ENCODE results near the gene ZBTB40. TPM values are rescaled to one million over a fixed set of nuclear protein-coding genes. Genes with fewer than 3 reads are reported as not detected.

ZBTB40 gene
- total RNA-seq, 1 donor from 2014 or later: 15.3 TPM

DNA sequence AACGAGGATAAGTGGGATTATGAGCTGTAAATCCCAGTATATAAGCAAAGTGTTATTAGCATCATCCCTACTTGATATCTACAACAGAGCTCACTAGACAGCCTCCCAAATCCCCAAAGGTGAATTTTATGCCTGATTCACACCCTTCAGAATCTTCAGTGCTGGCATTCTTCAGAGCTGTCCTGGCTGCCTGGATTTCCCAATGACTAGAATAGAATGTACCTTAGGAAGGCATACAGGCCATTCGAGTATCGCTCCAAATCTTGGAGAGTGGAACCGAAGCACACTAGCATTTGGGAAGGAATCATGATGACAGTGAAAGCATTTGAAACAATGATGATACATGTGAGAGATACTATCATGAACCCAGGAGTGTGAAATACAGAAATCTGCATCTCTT, 22.3 kb downstream of the ZBTB40 start:
- Histone ChIP-seq H2AFZ (ENCODE audit: low read depth, low read length) (no peak overlapping the region), H3K27me3 (ENCODE audit: insufficient read depth, low read length) (no peaks in the 10 kb centered on the region), H3K4me3 (ENCODE audit: insufficient read depth, low read depth, low read length) (no peak overlapping the region), H3K79me2 (ENCODE audit: insufficient read depth, low read length) (peaks cover 44% of the 10 kb centered on the region), H4K20me1 (ENCODE audit: insufficient read depth, low read length) (peaks cover 64% of the 10 kb centered on the region), H3K4me1 (ENCODE audit: insufficient read depth, low read length) (no peaks in the 10 kb centered on the region), H3K9ac (ENCODE audit: low read length) (no peak overlapping the region), H3K4me2 (ENCODE audit: low read length) (no peak overlapping the region), H3K27ac (ENCODE audit: low read depth, low read length) (no peak overlapping the region), H3K36me3 (ENCODE audit: insufficient read depth, low read length) (no peaks in the 10 kb centered on the region), H3K9me3 (ENCODE audit: insufficient read depth, low read depth, low read length) (no peaks in the 10 kb centered on the region)
- no peak overlapping the region for H3K4me3 Mint-ChIP-seq (ENCODE audit: unreplicated experiment)
- peaks cover 1% of the 10 kb centered on the region for H3K36me3 Mint-ChIP-seq (ENCODE audit: low read depth, unreplicated experiment)
- peaks cover 10% of the 10 kb centered on the region for H3K4me1 Mint-ChIP-seq (ENCODE audit: low read depth, unreplicated experiment)
- TF ChIP-seq, protein P1, sequence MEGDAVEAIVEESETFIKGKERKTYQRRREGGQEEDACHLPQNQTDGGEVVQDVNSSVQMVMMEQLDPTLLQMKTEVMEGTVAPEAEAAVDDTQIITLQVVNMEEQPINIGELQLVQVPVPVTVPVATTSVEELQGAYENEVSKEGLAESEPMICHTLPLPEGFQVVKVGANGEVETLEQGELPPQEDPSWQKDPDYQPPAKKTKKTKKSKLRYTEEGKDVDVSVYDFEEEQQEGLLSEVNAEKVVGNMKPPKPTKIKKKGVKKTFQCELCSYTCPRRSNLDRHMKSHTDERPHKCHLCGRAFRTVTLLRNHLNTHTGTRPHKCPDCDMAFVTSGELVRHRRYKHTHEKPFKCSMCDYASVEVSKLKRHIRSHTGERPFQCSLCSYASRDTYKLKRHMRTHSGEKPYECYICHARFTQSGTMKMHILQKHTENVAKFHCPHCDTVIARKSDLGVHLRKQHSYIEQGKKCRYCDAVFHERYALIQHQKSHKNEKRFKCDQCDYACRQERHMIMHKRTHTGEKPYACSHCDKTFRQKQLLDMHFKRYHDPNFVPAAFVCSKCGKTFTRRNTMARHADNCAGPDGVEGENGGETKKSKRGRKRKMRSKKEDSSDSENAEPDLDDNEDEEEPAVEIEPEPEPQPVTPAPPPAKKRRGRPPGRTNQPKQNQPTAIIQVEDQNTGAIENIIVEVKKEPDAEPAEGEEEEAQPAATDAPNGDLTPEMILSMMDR (IDR thresholded peaks at IDR 0.05; ENCODE audit: insufficient read depth, low read depth, low read length): no peak
- TF ChIP-seq EZH2 (IDR thresholded peaks at IDR 0.05; ENCODE audit: insufficient read depth, low read length): no peak
- H3K27me3 Mint-ChIP-seq (ENCODE audit: low read depth, unreplicated experiment): no peaks in the 10 kb centered on the region
- FAIRE-seq (no peak), DNase-seq (ENCODE audit: low read depth) (no peak)
- H3K9me3 Mint-ChIP-seq (ENCODE audit: unreplicated experiment): no peaks in the 10 kb centered on the region
- H3K27ac Mint-ChIP-seq (ENCODE audit: unreplicated experiment): no peak overlapping the region

DNA sequence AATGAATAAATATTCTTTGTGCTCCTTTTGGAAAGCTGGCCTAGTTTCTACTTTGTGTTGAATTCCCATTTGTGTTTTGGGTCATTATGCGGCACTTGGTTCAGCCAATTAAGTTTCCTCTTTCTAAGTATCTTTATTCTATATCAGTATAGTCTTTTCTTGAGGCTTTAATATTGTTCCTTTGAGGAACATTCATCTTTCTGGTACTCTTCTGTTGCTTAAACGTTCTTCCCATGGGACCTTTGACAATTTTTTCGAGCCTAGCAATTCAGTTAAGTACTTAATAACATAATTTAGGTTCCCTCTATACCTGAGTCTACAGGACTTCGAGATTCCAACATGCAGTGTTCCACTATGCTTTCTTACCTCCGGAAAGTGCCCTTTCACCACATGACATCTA, 24.9 kb downstream of the ZBTB40 start:
- Mint-ChIP-seq H3K27ac (ENCODE audit: unreplicated experiment) (no peak overlapping the region), H3K9me3 (ENCODE audit: unreplicated experiment) (no peaks in the 10 kb centered on the region), H3K27me3 (ENCODE audit: low read depth, unreplicated experiment) (no peaks in the 10 kb centered on the region), H3K4me1 (ENCODE audit: low read depth, unreplicated experiment) (peaks cover 4% of the 10 kb centered on the region), H3K36me3 (ENCODE audit: low read depth, unreplicated experiment) (peaks cover 1% of the 10 kb centered on the region), H3K4me3 (ENCODE audit: unreplicated experiment) (no peak overlapping the region)
- Histone ChIP-seq H3K4me3 (ENCODE audit: insufficient read depth, low read depth, low read length) (no peak overlapping the region), H3K4me1 (ENCODE audit: insufficient read depth, low read length) (no peaks in the 10 kb centered on the region), H3K4me2 (ENCODE audit: low read length) (no peak overlapping the region), H3K36me3 (ENCODE audit: insufficient read depth, low read length) (no peaks in the 10 kb centered on the region), H2AFZ (ENCODE audit: low read depth, low read length) (no peak overlapping the region), H4K20me1 (ENCODE audit: insufficient read depth, low read length) (peaks cover 46% of the 10 kb centered on the region), H3K27ac (ENCODE audit: low read depth, low read length) (no peak overlapping the region), H3K9me3 (ENCODE audit: insufficient read depth, low read depth, low read length) (no peaks in the 10 kb centered on the region), H3K9ac (ENCODE audit: low read length) (no peak overlapping the region), H3K79me2 (ENCODE audit: insufficient read depth, low read length) (peaks cover 32% of the 10 kb centered on the region), H3K27me3 (ENCODE audit: insufficient read depth, low read length) (no peaks in the 10 kb centered on the region)
- DNase-seq (ENCODE audit: low read depth) (no peak), FAIRE-seq (no peak)
- TF ChIP-seq, protein P1 (IDR thresholded peaks at IDR 0.05; ENCODE audit: insufficient read depth, low read depth, low read length): no peak
- TF ChIP-seq EZH2 (IDR thresholded peaks at IDR 0.05; ENCODE audit: insufficient read depth, low read length): no peak

DNA sequence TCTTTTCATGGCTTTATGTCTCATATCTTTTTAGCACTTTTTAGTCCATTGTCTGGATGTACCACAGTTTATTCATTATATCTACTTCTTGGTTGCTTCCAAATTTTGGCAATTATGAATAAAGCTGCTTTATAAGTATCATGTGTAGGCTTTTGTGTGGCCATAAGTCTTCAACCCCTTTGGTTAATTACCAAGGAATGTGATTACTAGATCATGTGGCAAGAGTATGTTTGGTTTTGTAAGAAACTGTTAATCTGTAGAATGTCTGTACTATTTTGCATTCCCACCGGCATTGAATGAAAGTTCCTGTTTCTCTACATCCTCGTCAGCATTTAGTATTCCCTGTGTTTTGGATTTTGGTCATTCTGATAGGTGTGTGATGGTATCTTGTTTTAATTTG, 31.5 kb downstream of the ZBTB40 start:
- no peaks in the 10 kb centered on the region for H3K4me1 Mint-ChIP-seq (ENCODE audit: low read depth, unreplicated experiment)
- Histone ChIP-seq H4K20me1 (ENCODE audit: insufficient read depth, low read length) (peaks cover 48% of the 10 kb centered on the region), H3K27ac (ENCODE audit: low read depth, low read length) (no peak overlapping the region), H3K27me3 (ENCODE audit: insufficient read depth, low read length) (no peaks in the 10 kb centered on the region), H3K9ac (ENCODE audit: low read length) (no peak overlapping the region), H3K79me2 (ENCODE audit: insufficient read depth, low read length) (peaks cover 43% of the 10 kb centered on the region), H3K4me2 (ENCODE audit: low read length) (no peak overlapping the region), H2AFZ (ENCODE audit: low read depth, low read length) (no peak overlapping the region), H3K4me3 (ENCODE audit: insufficient read depth, low read depth, low read length) (no peak overlapping the region), H3K4me1 (ENCODE audit: insufficient read depth, low read length) (no peaks in the 10 kb centered on the region), H3K36me3 (ENCODE audit: insufficient read depth, low read length) (no peaks in the 10 kb centered on the region), H3K9me3 (ENCODE audit: insufficient read depth, low read depth, low read length) (no peaks in the 10 kb centered on the region)
- no peaks in the 10 kb centered on the region for H3K27me3 Mint-ChIP-seq (ENCODE audit: low read depth, unreplicated experiment)
- H3K27ac Mint-ChIP-seq (ENCODE audit: unreplicated experiment): no peak overlapping the region
- DNase-seq (ENCODE audit: low read depth): no peak
- no peak for TF ChIP-seq EZH2 (IDR thresholded peaks at IDR 0.05; ENCODE audit: insufficient read depth, low read length)
- no peaks in the 10 kb centered on the region for H3K36me3 Mint-ChIP-seq (ENCODE audit: low read depth, unreplicated experiment)
- FAIRE-seq: no peak
- peaks cover 4% of the 10 kb centered on the region for H3K9me3 Mint-ChIP-seq (ENCODE audit: unreplicated experiment)
- H3K4me3 Mint-ChIP-seq (ENCODE audit: unreplicated experiment): no peak overlapping the region

Measured in astrocyte (in vitro differentiated cells and primary cell).